Liver (tissue), 9 donors: ENCODE data around the gene RHOT1. TPM values are rescaled to one million over a fixed set of nuclear protein-coding genes. Genes with fewer than 3 reads are reported as not detected.

Source experiments
- DNase-seq: peaks from one replicate; pipeline ENCODE4 v3.0.0-alpha.2; 2017; ENCODE audit warnings: low spot score
- H3K27ac ChIP-seq, 2 donors: one replicate each; pipeline ENCODE4 v1.7.0; 2013; ENCODE audit warnings: inconsistent platforms in 2 of 2, low read length in 2 of 2, control low read depth in 1 of 2, low read depth in 1 of 2, mild to moderate bottlenecking in 1 of 2
- H3K27me3 ChIP-seq, 4 donors: one replicate each; pipeline versions ENCODE4 v1.6.1 to v1.7.0; 2013; ENCODE audit warnings: low read length in 3 of 4, inconsistent platforms in 1 of 4, mild to moderate bottlenecking in 1 of 4, moderate library complexity in 1 of 4; ENCODE audit not compliant: control insufficient read depth in 4 of 4, insufficient read depth in 4 of 4
- H3K36me3 ChIP-seq, 4 donors: one replicate each; pipeline versions ENCODE4 v1.6.1 to v1.7.0; 2013; ENCODE audit warnings: low read length in 3 of 4, mild to moderate bottlenecking in 3 of 4, low read depth in 1 of 4, moderate library complexity in 1 of 4; ENCODE audit not compliant: control insufficient read depth in 4 of 4, insufficient read depth in 3 of 4
- H3K4me1 ChIP-seq, 4 donors: one replicate each; pipeline versions ENCODE4 v1.6.1 to v1.7.0; 2013; ENCODE audit warnings: low read length in 3 of 4, mild to moderate bottlenecking in 3 of 4, moderate library complexity in 1 of 4; ENCODE audit not compliant: control insufficient read depth in 4 of 4, insufficient read depth in 4 of 4
- H3K4me3 ChIP-seq, 3 donors: one replicate each; pipeline versions ENCODE4 v1.6.1 to v1.7.0; 2013; ENCODE audit warnings: low read length in 3 of 3, control low read depth in 1 of 3, low read depth in 1 of 3, mild to moderate bottlenecking in 1 of 3
- H3K9ac ChIP-seq, 2 donors: one replicate each; pipeline ENCODE4 v1.7.0; 2013; ENCODE audit warnings: low read length in 2 of 2, mild to moderate bottlenecking in 2 of 2, moderate library complexity in 2 of 2, control low read depth in 1 of 2, low read depth in 1 of 2
- H3K9me3 ChIP-seq, 4 donors: one replicate each; pipeline versions ENCODE4 v1.6.1 to v1.7.0; 2013; ENCODE audit warnings: low read length in 3 of 4; ENCODE audit not compliant: control insufficient read depth in 4 of 4
- CTCF ChIP-seq: fragments of 150-350 bp; IDR thresholded peaks from 2 replicates; pipeline ENCODE4 v1.5.1; 2017; ENCODE audit warnings: improper control_type of control experiment, low read depth, low read length; ENCODE audit not compliant: missing input control
- EGR1 ChIP-seq, 2 donors: IDR thresholded peaks; 2 replicates each; pipeline ENCODE4 v1.6.1; 2016 to 2018; ENCODE audit warnings: antibody characterized with exemption in 2 of 2, low read depth in 2 of 2
- FOXA1 ChIP-seq: IDR thresholded peaks from 2 replicates; pipeline ENCODE4 v1.6.1; 2016; ENCODE audit warnings: antibody characterized with exemption
- FOXA2 ChIP-seq: IDR thresholded peaks from 2 replicates; pipeline ENCODE4 v1.6.1; 2016; ENCODE audit warnings: antibody characterized with exemption
- GABPA ChIP-seq, 2 donors: IDR thresholded peaks in 1 of 2; conservative IDR thresholded peaks in 1 of 2; 2 replicates each; pipeline ENCODE4 v1.6.1; 2016; ENCODE audit warnings: antibody characterized with exemption in 2 of 2, mild to moderate bottlenecking in 1 of 2, moderate library complexity in 1 of 2
- HNF4A ChIP-seq, 2 donors: conservative IDR thresholded peaks; 2 replicates each; pipeline ENCODE4 v1.6.1; 2016; ENCODE audit warnings: antibody characterized with exemption in 2 of 2, mild to moderate bottlenecking in 2 of 2
- HNF4G ChIP-seq: IDR thresholded peaks from 2 replicates; pipeline ENCODE4 v1.6.1; 2016; ENCODE audit warnings: antibody characterized with exemption
- JUND ChIP-seq, 2 donors: IDR thresholded peaks; 2 replicates each; pipeline ENCODE4 v1.6.1; 2016; ENCODE audit warnings: antibody characterized with exemption in 2 of 2
- MAX ChIP-seq: IDR thresholded peaks from 2 replicates; pipeline ENCODE4 v1.6.1; 2016; ENCODE audit warnings: antibody characterized with exemption
- NR2F2 ChIP-seq: IDR thresholded peaks from 2 replicates; pipeline ENCODE4 v1.6.1; 2016; ENCODE audit warnings: antibody characterized with exemption
- RAD21 ChIP-seq, 2 donors: IDR thresholded peaks; 2 replicates each; pipeline ENCODE4 v1.6.1; 2016; ENCODE audit warnings: antibody characterized with exemption in 2 of 2, mild to moderate bottlenecking in 2 of 2
- RXRA ChIP-seq, 2 donors: IDR thresholded peaks; 2 replicates each; pipeline ENCODE4 v1.6.1; 2017 to 2018; ENCODE audit warnings: antibody characterized with exemption in 2 of 2, mild to moderate bottlenecking in 1 of 2
- SP1 ChIP-seq: IDR thresholded peaks from 2 replicates; pipeline ENCODE4 v1.6.1; 2018; ENCODE audit warnings: antibody characterized with exemption, mild to moderate bottlenecking
- TAF1 ChIP-seq: conservative IDR thresholded peaks from 2 replicates; pipeline ENCODE4 v1.6.1; 2016; ENCODE audit warnings: antibody characterized with exemption, mild to moderate bottlenecking
- YY1 ChIP-seq: IDR thresholded peaks from 2 replicates; pipeline ENCODE4 v1.6.1; 2016; ENCODE audit warnings: antibody characterized with exemption, mild to moderate bottlenecking
- ZBTB33 ChIP-seq: IDR thresholded peaks from 2 replicates; pipeline ENCODE4 v1.6.1; 2016; ENCODE audit warnings: antibody characterized with exemption
- WGBS: extraction: QIAGEN DNeasy Blood & Tissue Kit; methylation state at CpG from one replicate; pipeline ENCODE4 v1.1.7; 2013; 5-methylcytosine and 5-hydroxymethylcytosine counted together
- polyA plus RNA-seq, 2 donors: library from polyadenylated mRNA; stranded (reverse) in 1 of 2; unstranded in 1 of 2; fragments of 200-250 nt in 1 of 2; fragments of >200 nt in 1 of 2; fragmentation: Nextera tagmentation in 1 of 2; extraction: Ambion mirVana in 1 of 2; gene quantifications; one replicate each; pipeline versions ENCODE4 v1.2.1 to v1.2.3, GENCODE V29; 2013 to 2015
- total RNA-seq, 2 donors: library from RNA; depleted of rRNA; stranded (reverse); fragments of >200 nt; gene quantifications; one replicate each; pipeline ENCODE4 v1.2.3, GENCODE V29; 2014
- donor health status: healthy.
- donor health status: healthy.
- donor health status: healthy.
- donor health status: healthy.
- donor health status: healthy.

Gene RHOT1
- total and polyA plus RNA-seq, 4 donors, result 8.1 to 43.4 (median 17.1) TPM

- H3K27ac ChIP-seq, result no peak overlapping the region
- H3K9ac ChIP-seq, result no peak overlapping the region
- no peaks in the 10 kb centered on the region for H3K9me3 ChIP-seq
- no peak overlapping the region for H3K4me3 ChIP-seq
- no peak for DNase-seq
- no peak for TF ChIP-seq SP1
- no peak for TF ChIP-seq NR2F2
- no peak for TF ChIP-seq HNF4G
- TF ChIP-seq YY1, result no peak
- no peak for TF ChIP-seq MAX
- no peak for TF ChIP-seq ZBTB33
- TF ChIP-seq JUND (IDR thresholded peaks at IDR 0.05), result no peak
- TF ChIP-seq RXRA (IDR thresholded peaks at IDR 0.05), result no peak
- no peak for TF ChIP-seq CTCF
- TF ChIP-seq FOXA1, result no peak
- TF ChIP-seq RAD21 (IDR thresholded peaks at IDR 0.05), result no peak
- H3K36me3 ChIP-seq, result no peaks in the 10 kb centered on the region
- H3K27me3 ChIP-seq, result no peaks in the 10 kb centered on the region
- peaks cover 2 to 12% (median 9%) of the 10 kb centered on the region in 4 donors for H3K4me1 ChIP-seq
- 93% methylated on average over 5 of the region's 5 CpGs for WGBS
Observed at GRCh38 chr17:32102172-32102571, 40.1 kb upstream of the RHOT1 start.

GRCh38 chr17:32102646-32103186, 39.6 kb upstream of the RHOT1 start:
- TF ChIP-seq EGR1 (IDR thresholded peaks at IDR 0.05; ENCODE audit: low read depth in 2 of 2), result no peak
- TF ChIP-seq ZBTB33, result no peak
- TF ChIP-seq HNF4A (conservative IDR thresholded peaks at IDR 0.05), result no peak
- TF ChIP-seq HNF4G, result no peak
- TF ChIP-seq YY1, result no peak
- TF ChIP-seq RXRA (IDR thresholded peaks at IDR 0.05), result no peak
- TF ChIP-seq TAF1, result no peak
- no peak for TF ChIP-seq FOXA2
- no peak for TF ChIP-seq JUND (IDR thresholded peaks at IDR 0.05)
- no peak for TF ChIP-seq RAD21 (IDR thresholded peaks at IDR 0.05)
- no peak for TF ChIP-seq GABPA (IDR thresholded peaks at IDR 0.05 in 1 of 2, conservative IDR thresholded peaks at IDR 0.05 in 1 of 2)
- no peaks in the 10 kb centered on the region for H3K27me3 ChIP-seq
- no peak overlapping the region for H3K4me3 ChIP-seq
- peaks cover 2 to 12% (median 9%) of the 10 kb centered on the region in 4 donors for H3K4me1 ChIP-seq
- no peak overlapping the region for H3K9ac ChIP-seq
- no peak overlapping the region for H3K27ac ChIP-seq
- no peak for DNase-seq
- H3K36me3 ChIP-seq, result no peaks in the 10 kb centered on the region
- whole genome bisulfite sequencing, result 89% methylated on average over 5 of the region's 5 CpGs
- H3K9me3 ChIP-seq, result no peaks in the 10 kb centered on the region
